Testis (tissue), 2 donors: ENCODE measurements around the gene CELF4.

Source experiments
- CTCF ChIP-seq, 3 experiments: fragments of 450-650 bp in 2 of 3; fragments of 200-600 bp in 1 of 3; sonication (generic) in 1 of 3; IDR thresholded peaks; one replicate each; pipeline ENCODE4 v1.5.1; 2016 to 2019; ENCODE audit warnings: antibody characterized with exemption in 3 of 3, mild to moderate bottlenecking in 2 of 3, moderate library complexity in 1 of 3
- POLR2A ChIP-seq: fragments of 450-650 bp; IDR thresholded peaks from one replicate; pipeline ENCODE4 v1.6.1; 2017; ENCODE audit warnings: antibody characterized with exemption, mild to moderate bottlenecking, moderate library complexity

GRCh38 chr18:37400802-37401201, 164.8 kb downstream of the CELF4 start:
- TF ChIP-seq CTCF (IDR thresholded peaks at IDR 0.05) (no peak), POLR2A (no peak)
